Neural crest cell (in vitro differentiated cells): ENCODE results near the gene ADORA1. TPM values are rescaled to one million over a fixed set of nuclear protein-coding genes. Genes with fewer than 3 reads are reported as not detected.
A peak's percentile ranks its signal among the peaks of the same experiment; 100 is the strongest.

Experiments
- DNase-seq: peaks from one replicate; pipeline ENCODE4 v3.0.0; 2021; ENCODE audit warnings: low read depth, mixed read lengths, low spot score
- H3K27ac Mint-ChIP-seq: one replicate; pipeline ENCODE4 v1.8.0; 2021; ENCODE audit warnings: mild to moderate bottlenecking, mixed read lengths; ENCODE audit not compliant: unreplicated experiment
- H3K27me3 Mint-ChIP-seq: 2 replicates; pipeline ENCODE4 v1.8.0; 2021; ENCODE audit warnings: low read depth, mild to moderate bottlenecking, mixed read lengths
- H3K36me3 Mint-ChIP-seq: 2 replicates; pipeline ENCODE4 v1.8.0; 2021; ENCODE audit warnings: low read depth, mild to moderate bottlenecking, mixed read lengths
- H3K4me1 Mint-ChIP-seq: 2 replicates; pipeline ENCODE4 v1.8.0; 2021; ENCODE audit warnings: mixed read lengths
- H3K4me3 Mint-ChIP-seq: one replicate; pipeline ENCODE4 v1.8.0; 2021; ENCODE audit warnings: mild to moderate bottlenecking, mixed read lengths
- H3K9me3 Mint-ChIP-seq: 2 replicates; pipeline ENCODE4 v1.8.0; 2021; ENCODE audit warnings: mixed read lengths
- total RNA-seq: library from RNA; stranded (reverse); gene quantifications from 2 replicates; pipeline ENCODE4 v1.2.1, GENCODE V29; 2021
- TF ChIP-seq, protein P1 (sequence below): fragments of 200-600 bp; sonication (generic); conservative IDR thresholded peaks from 2 replicates; pipeline ENCODE4 v1.5.0; 2021; ENCODE audit warnings: antibody characterized with exemption, mild to moderate bottlenecking

Gene ADORA1
- total RNA-seq, 1 donor from 2014 or later, result 1.9 TPM

DNA sequence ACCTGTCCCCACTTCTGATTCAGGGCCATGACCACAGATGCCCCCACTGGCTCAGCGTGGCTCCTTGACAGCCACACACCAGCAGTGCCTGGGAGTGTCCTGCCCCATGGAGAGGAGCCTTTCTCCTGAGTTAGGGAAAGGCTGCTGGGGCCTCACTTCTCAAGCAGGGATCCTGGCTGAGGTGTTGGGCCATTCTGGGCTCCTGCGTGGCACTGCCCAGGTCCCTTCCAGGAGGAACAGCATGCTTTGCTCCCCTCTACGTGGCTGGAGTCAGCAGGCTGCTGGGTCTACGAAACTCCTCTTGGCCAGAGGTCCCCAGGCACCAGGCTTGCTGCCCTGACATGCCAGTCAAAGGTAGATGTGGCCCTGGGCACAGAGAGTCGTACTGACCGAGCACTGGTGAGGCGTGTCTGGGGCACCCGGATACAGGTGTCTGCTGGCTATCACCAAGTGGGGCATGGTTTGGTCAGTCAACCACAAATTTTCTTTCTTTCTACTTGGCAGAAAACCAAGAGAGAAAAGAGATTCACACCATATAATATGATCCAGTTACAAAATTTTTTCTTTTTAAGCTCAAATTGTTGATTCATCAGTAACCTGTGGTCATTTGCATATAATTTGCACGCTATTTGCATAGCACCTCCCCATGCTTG lies 4.1 kb downstream of the ADORA1 start:
- Mint-ChIP-seq H3K27ac (no peak overlapping the region), H3K4me1 (peaks cover 15% of the 10 kb centered on the region), H3K27me3 (peaks cover 29% of the 10 kb centered on the region), H3K9me3 (no peaks in the 10 kb centered on the region), H3K36me3 (no peaks in the 10 kb centered on the region), H3K4me3 (no peak overlapping the region)
- DNase-seq, result no peak
- TF ChIP-seq, protein P1, sequence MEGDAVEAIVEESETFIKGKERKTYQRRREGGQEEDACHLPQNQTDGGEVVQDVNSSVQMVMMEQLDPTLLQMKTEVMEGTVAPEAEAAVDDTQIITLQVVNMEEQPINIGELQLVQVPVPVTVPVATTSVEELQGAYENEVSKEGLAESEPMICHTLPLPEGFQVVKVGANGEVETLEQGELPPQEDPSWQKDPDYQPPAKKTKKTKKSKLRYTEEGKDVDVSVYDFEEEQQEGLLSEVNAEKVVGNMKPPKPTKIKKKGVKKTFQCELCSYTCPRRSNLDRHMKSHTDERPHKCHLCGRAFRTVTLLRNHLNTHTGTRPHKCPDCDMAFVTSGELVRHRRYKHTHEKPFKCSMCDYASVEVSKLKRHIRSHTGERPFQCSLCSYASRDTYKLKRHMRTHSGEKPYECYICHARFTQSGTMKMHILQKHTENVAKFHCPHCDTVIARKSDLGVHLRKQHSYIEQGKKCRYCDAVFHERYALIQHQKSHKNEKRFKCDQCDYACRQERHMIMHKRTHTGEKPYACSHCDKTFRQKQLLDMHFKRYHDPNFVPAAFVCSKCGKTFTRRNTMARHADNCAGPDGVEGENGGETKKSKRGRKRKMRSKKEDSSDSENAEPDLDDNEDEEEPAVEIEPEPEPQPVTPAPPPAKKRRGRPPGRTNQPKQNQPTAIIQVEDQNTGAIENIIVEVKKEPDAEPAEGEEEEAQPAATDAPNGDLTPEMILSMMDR, result no peak

DNA sequence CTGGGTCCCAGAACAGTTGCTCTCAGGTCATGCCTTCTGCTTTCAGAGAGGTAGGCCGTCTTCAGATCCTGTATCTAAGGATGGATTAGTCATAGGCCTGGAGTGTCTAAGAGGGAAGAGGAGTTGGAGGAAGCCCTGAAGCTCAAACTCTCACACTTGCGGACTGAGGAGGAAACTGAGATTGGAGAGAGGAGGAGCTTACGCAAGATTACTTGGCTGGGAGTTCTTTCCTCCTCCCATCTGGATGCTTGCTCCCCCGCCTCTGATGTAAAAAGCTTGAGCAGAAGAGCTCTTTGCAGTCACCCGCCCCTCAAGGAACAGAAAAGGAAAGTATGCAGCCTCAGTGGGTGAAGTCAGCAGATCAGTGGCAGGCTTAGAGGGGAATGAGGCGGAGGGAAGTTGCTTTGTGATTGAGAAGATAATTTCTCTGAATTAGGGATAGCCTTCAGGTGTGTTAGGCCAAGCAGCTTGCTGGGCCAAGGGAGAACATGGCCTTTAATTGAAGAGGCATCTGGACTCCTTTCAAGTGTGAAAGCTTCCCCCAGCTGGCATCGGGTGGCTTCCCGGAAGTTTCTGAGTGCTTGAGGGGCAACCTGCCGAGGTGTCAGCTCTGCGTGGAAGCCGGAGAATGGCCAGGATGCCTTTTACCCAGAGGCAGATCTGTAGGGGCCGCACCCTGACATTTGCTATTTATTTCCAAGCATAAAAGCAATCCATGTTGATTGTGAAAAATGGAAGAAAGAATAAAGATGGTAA lies 6.6 kb downstream of the ADORA1 start:
- no peaks in the 10 kb centered on the region for H3K4me1 Mint-ChIP-seq
- peaks cover 9% of the 10 kb centered on the region for H3K27me3 Mint-ChIP-seq
- peak overlapping the region; percentile 57 for H3K27ac Mint-ChIP-seq

DNA sequence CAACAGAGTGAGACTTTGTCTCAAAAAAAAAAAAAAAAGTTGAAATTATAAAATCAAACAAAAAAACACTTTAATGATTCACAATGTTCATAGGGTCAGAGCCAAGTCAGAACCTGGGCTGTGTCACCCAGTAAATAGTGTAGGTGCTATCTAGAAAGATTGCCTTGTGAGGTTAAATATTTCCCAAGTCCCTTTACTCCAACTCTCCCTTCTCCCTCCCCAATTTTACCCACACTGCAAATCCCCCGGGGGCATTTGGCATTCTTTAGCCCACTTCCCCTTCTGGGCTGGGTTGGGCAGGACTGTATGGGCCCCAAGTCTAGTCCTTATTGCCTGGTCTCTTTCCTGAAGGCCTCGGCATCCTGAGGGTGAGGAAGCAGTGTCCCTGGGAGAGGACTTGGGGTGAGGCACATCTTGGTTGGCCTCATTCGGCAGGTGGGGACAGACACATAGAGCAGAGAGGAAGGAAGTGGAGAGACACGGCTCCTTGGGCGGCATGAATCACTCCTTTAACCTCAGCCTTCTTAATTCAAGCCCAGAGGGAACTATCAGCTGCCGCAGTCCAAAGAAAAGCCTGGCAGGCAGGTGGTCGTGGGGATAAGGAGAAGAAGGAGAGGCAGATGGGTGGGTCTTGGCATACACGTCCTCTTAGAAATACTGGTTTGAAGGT lies 8.2 kb downstream of the ADORA1 start:
- Mint-ChIP-seq H3K9me3 (no peaks in the 10 kb centered on the region), H3K27ac (no peak overlapping the region), H3K36me3 (no peaks in the 10 kb centered on the region), H3K4me1 (no peaks in the 10 kb centered on the region), H3K4me3 (no peak overlapping the region), H3K27me3 (no peaks in the 10 kb centered on the region)
- TF ChIP-seq, protein P1, result no peak
- no peak for DNase-seq

More for the DNA sequence above, 6.6 kb downstream of the ADORA1 start:
- Mint-ChIP-seq H3K4me3 (no peak overlapping the region), H3K36me3 (no peaks in the 10 kb centered on the region), H3K9me3 (no peaks in the 10 kb centered on the region)
- no peak for DNase-seq
- TF ChIP-seq, protein P1, result no peak

DNA sequence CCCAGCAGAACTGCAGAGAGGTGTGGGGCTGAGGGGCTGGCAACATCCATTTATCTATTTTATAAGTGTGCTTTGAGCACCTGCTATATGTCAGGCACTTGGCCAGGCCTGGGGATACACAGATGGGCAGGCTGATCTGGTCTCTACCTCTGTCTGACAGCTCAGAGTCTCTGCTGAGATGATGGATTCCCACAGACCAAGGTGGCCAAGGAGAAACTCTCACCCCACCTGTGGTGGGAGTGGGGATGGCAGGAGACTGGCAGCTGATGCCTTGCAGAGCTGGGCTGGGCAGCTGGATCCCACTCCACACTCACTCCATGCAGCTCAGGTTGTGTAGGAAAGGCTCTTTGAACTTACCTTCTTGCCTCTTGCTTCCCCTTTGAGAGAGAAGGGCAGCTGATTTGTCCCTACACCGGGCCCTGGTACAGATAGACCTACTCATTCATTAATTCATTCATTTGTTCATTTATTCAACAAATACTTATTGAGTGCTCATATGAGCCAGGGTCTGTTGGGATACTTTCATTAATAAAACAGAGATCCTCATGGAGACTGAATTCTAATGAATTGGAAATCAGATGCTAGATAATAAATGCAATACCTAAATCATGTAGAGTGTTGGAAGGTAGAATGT lies 9.0 kb downstream of the ADORA1 start:
- TF ChIP-seq, protein P1, result no peak
- no peaks in the 10 kb centered on the region for H3K4me1 Mint-ChIP-seq

DNA sequence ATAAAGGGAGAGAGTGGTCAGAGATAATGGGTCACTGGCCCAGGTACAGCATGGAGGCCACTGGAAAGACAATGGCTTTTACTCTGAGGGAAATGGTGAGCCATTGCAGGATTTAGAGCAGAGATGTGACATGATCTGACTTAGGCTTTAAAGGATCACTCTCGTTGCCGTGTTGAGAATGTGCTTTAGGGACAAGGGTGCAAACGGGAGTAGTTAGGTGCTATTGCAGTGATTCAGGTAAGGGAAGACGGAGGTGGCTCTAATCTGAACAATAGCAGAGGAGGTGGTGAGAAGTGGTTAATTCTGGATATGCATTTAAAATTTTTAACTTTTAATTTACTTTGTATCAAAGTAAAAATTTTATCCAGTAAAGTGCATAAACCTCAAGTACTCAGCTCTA lies 9.8 kb downstream of the ADORA1 start:
- H3K4me3 Mint-ChIP-seq, result no peak overlapping the region
- DNase-seq, result no peak
- H3K9me3 Mint-ChIP-seq, result no peaks in the 10 kb centered on the region
- H3K4me1 Mint-ChIP-seq, result no peaks in the 10 kb centered on the region
- H3K36me3 Mint-ChIP-seq, result no peaks in the 10 kb centered on the region
- TF ChIP-seq, protein P1, result no peak
- no peak overlapping the region for H3K27ac Mint-ChIP-seq
- H3K27me3 Mint-ChIP-seq, result no peaks in the 10 kb centered on the region

More for the DNA sequence above, 9.0 kb downstream of the ADORA1 start:
- Mint-ChIP-seq H3K36me3 (no peaks in the 10 kb centered on the region), H3K4me3 (no peak overlapping the region), H3K27ac (no peak overlapping the region), H3K9me3 (no peaks in the 10 kb centered on the region), H3K27me3 (no peaks in the 10 kb centered on the region)
- no peak for DNase-seq
